HG03432 (cell line): ENCODE data around the gene KIFC1.
A peak's percentile ranks its signal among the peaks of the same experiment; 100 is the strongest.

Experiments
- ATAC-seq: cut with Tn5 transposase; IDR thresholded peaks from one replicate; pipeline ENCODE4 v1.9.1; 2021; ENCODE audit warnings: mild to moderate bottlenecking, moderate library complexity; ENCODE audit not compliant: unreplicated experiment

The KIFC1 gene

GRCh38 chr6:33424855-33425667, 33.4 kb downstream of the KIFC1 start:
- no peak for ATAC-seq

- peak; percentile 44 for ATAC-seq
Observed at GRCh38 chr6:33425668-33426577, 34.3 kb downstream of the KIFC1 start.

GRCh38 chr6:33426590-33427511, 35.2 kb downstream of the KIFC1 start:
- no peak for ATAC-seq

- no peak for ATAC-seq
Observed at GRCh38 chr6:33427585-33428223, 36.1 kb downstream of the KIFC1 start.

- no peak for ATAC-seq
Observed at GRCh38 chr6:33428224-33428965, 36.8 kb downstream of the KIFC1 start.

GRCh38 chr6:33428966-33429749, 37.5 kb downstream of the KIFC1 start:
- ATAC-seq = no peak

- no peak for ATAC-seq
Observed at GRCh38 chr6:33429750-33430052, 38.1 kb downstream of the KIFC1 start.

- no peak for ATAC-seq
Observed at GRCh38 chr6:33430334-33430733, 38.7 kb downstream of the KIFC1 start.

GRCh38 chr6:33430991-33431879, 39.6 kb downstream of the KIFC1 start:
- peak; percentile 57 for ATAC-seq

- ATAC-seq = no peak
Observed at GRCh38 chr6:33431880-33432541, 40.4 kb downstream of the KIFC1 start.

- ATAC-seq = no peak
Observed at GRCh38 chr6:33432546-33432945, 40.9 kb downstream of the KIFC1 start.

- ATAC-seq = no peak
Observed at GRCh38 chr6:33433001-33433543, 41.4 kb downstream of the KIFC1 start.

- ATAC-seq = no peak
Observed at GRCh38 chr6:33433544-33434191, 42.0 kb downstream of the KIFC1 start.

- ATAC-seq = no peak
Observed at GRCh38 chr6:33434961-33435360, 43.3 kb downstream of the KIFC1 start.

- no peak for ATAC-seq
Observed at GRCh38 chr6:33437666-33438065, 46.0 kb downstream of the KIFC1 start.

- ATAC-seq = no peak
Observed at GRCh38 chr6:33438978-33439594, 47.5 kb downstream of the KIFC1 start.
